ENCODE data around the gene SH2D7. TPM values are rescaled to one million over a fixed set of nuclear protein-coding genes. Genes with fewer than 3 reads are reported as not detected.

Gene SH2D7
- polyA plus RNA-seq, 2 of the 4 experiments (the other 2 are of a cell fraction): not detected

DNA sequence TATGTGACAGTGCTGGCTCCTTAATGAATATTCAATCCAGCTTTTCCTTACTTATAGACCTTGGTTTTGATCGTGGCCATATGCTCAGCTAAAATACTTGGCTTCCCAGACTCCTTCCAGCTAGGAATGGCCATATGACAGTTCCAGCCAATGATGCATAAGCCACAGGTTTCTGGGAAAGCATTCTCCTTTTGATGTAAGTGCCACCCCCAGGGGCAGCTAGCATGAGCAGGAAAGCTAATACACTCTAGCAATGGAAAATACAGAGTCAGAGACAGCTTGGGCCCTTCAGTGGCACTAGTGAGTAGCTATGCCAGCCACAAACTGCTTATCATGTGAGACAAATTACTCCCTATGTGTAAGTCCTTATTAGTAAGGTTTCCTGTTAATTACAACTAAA is 41.5 kb upstream of the SH2D7 start (continued):
- no peak for TF ChIP-seq CHD2 (IDR thresholded peaks at IDR 0.05; ENCODE audit: low read length, partially characterized antibody)
- no peak for TF ChIP-seq CBX2 (IDR thresholded peaks at IDR 0.05; ENCODE audit: borderline replicate concordance, low read depth)
- no peak for TF ChIP-seq FOXS1 (CRISPR knock-in tag; IDR thresholded peaks at IDR 0.05)
- no peak for TF ChIP-seq ZSCAN20 (CRISPR knock-in tag; IDR thresholded peaks at IDR 0.05)
- TF ChIP-seq ESRRA (IDR thresholded peaks at IDR 0.05; ENCODE audit: borderline replicate concordance, low read length): no peak

- DNase-seq (ENCODE audit: low read depth in 1 of 2, low spot score in 1 of 2) (no peak), FAIRE-seq (no peak)
These were observed 40.8 kb upstream of the SH2D7 start for GRCh38 chr15:78051596-78051995.

DNA sequence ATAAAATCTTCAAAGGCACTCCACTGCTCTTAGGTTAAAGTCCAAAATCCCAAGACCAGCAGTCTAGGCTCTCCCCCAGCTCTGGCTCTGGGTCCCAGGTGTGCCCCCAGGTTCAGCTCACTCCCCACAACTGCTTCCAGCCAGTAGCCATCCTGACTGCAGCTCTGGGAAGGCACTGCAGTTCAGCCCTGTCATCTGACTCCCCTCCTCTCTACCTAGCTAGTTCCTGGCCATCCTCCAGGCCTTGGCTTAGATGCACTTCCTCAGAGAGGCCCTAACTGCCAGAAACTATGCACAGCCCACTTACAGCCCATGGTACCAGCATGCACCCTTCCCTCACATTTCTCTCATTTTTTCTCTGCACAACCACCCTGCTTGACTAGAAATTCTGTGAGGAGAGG is 40.4 kb upstream of the SH2D7 start:
- FAIRE-seq (no peak), ATAC-seq (no peak), DNase-seq (ENCODE audit: low read depth in 1 of 2, low spot score in 1 of 2) (no peak)
- no peak overlapping the region for H3K4me3 ChIP-seq
- peaks cover 28% of the 10 kb centered on the region for H3K4me1 ChIP-seq
- CTCF ChIA-PET: interaction anchor here (1.0 to 2.7 kb wide), 5 partner anchors 10 to 93 kb away, joined by 3 to 12 read pairs (median 6); no protein-coding TSS in a partner anchor
- H3K27ac ChIP-seq: no peak overlapping the region
- no peak for TF ChIP-seq EHF (CRISPR knock-in tag; IDR thresholded peaks at IDR 0.05)
- TF ChIP-seq JUN (IDR thresholded peaks at IDR 0.05): no peak
- TF ChIP-seq TP53 (CRISPR knock-in tag; IDR thresholded peaks at IDR 0.05): no peak
- no peak for TF ChIP-seq FOSB (CRISPR knock-in tag; IDR thresholded peaks at IDR 0.05)
- no peak for TF ChIP-seq CHD2 (IDR thresholded peaks at IDR 0.05; ENCODE audit: low read length, partially characterized antibody)
- TF ChIP-seq, protein P1, sequence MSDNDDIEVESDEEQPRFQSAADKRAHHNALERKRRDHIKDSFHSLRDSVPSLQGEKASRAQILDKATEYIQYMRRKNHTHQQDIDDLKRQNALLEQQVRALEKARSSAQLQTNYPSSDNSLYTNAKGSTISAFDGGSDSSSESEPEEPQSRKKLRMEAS (IDR thresholded peaks at IDR 0.05): no peak
- no peak for TF ChIP-seq CBX8 (IDR thresholded peaks at IDR 0.05)
- POLR2A ChIA-PET: no interaction called here
- H3K9me3 ChIP-seq: no peaks in the 10 kb centered on the region
- peak overlapping the region; percentile 6; the same call in 1 of the 3 replicates for H3K4me2 ChIP-seq

More at GRCh38 chr15:78051596-78051995, 40.8 kb upstream of the SH2D7 start:
- Histone ChIP-seq H3K4me1 (peaks cover 24% of the 10 kb centered on the region), H3K4me2 (peak overlapping the region; percentile 6; the same call in 1 of the 3 replicates), H3K27ac (no peak overlapping the region), H3K9me3 (no peaks in the 10 kb centered on the region), H3K4me3 (no peak overlapping the region)
- CTCF ChIA-PET: interaction anchor here (0.5 to 2.7 kb wide), 5 partner anchors 9 to 92 kb away, joined by 3 to 12 read pairs (median 6); no protein-coding TSS in a partner anchor
- POLR2A ChIA-PET: no interaction called here
- 72% methylated on average over 3 of the region's 3 CpGs for WGBS (ENCODE audit: missing lambda C conversion rate)
- TF ChIP-seq, protein P2, sequence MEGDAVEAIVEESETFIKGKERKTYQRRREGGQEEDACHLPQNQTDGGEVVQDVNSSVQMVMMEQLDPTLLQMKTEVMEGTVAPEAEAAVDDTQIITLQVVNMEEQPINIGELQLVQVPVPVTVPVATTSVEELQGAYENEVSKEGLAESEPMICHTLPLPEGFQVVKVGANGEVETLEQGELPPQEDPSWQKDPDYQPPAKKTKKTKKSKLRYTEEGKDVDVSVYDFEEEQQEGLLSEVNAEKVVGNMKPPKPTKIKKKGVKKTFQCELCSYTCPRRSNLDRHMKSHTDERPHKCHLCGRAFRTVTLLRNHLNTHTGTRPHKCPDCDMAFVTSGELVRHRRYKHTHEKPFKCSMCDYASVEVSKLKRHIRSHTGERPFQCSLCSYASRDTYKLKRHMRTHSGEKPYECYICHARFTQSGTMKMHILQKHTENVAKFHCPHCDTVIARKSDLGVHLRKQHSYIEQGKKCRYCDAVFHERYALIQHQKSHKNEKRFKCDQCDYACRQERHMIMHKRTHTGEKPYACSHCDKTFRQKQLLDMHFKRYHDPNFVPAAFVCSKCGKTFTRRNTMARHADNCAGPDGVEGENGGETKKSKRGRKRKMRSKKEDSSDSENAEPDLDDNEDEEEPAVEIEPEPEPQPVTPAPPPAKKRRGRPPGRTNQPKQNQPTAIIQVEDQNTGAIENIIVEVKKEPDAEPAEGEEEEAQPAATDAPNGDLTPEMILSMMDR (IDR thresholded peaks at IDR 0.05): no peak
- TF ChIP-seq MYC (IDR thresholded peaks at IDR 0.05; ENCODE audit: borderline replicate concordance, low read length) (no peak), TFCP2L1 (CRISPR knock-in tag; IDR thresholded peaks at IDR 0.05) (no peak), CHD4 (IDR thresholded peaks at IDR 0.05; ENCODE audit: borderline replicate concordance) (no peak), JUNB (IDR thresholded peaks at IDR 0.05) (no peak), CHD2 (IDR thresholded peaks at IDR 0.05; ENCODE audit: low read length, partially characterized antibody) (no peak), EP300 (IDR thresholded peaks at IDR 0.05) (no peak), HOXA7 (CRISPR knock-in tag; IDR thresholded peaks at IDR 0.05) (no peak), USF2 (IDR thresholded peaks at IDR 0.05) (no peak), TP53 (CRISPR knock-in tag; IDR thresholded peaks at IDR 0.05) (no peak), JUN (IDR thresholded peaks at IDR 0.05) (no peak), ZFP36 (IDR thresholded peaks at IDR 0.05; ENCODE audit: borderline replicate concordance, partially characterized antibody) (no peak)
- no peak for ATAC-seq

- TF ChIP-seq KDM5A (IDR thresholded peaks at IDR 0.05) (no peak), TP53 (CRISPR knock-in tag; IDR thresholded peaks at IDR 0.05) (no peak), CBX8 (IDR thresholded peaks at IDR 0.05) (no peak), MAZ (IDR thresholded peaks at IDR 0.05; ENCODE audit: borderline replicate concordance, low read depth, low read length) (no peak)
- no peak overlapping the region for H3K4me3 ChIP-seq
- FAIRE-seq (no peak), ATAC-seq (no peak), DNase-seq (ENCODE audit: low read depth in 1 of 2, low spot score in 1 of 2) (no peak)
- CTCF ChIA-PET: interaction anchor here (1.0 to 2.7 kb wide), 5 partner anchors 10 to 93 kb away, joined by 3 to 12 read pairs (median 6); no protein-coding TSS in a partner anchor
- POLR2A ChIA-PET: no interaction called here
- no peak overlapping the region for H3K4me2 ChIP-seq
- 94% methylated on average over 5 of the region's 5 CpGs for whole genome bisulfite sequencing (ENCODE audit: missing lambda C conversion rate)
- H3K4me1 ChIP-seq: peaks cover 34% of the 10 kb centered on the region
- H3K9me3 ChIP-seq: no peaks in the 10 kb centered on the region
- H3K27ac ChIP-seq: no peak overlapping the region
These were observed 39.8 kb upstream of the SH2D7 start for GRCh38 chr15:78052545-78052944.

Measured in A549 (cell line).